Mesothelial cell of epicardium (in vitro differentiated cells): ENCODE results near the gene ARF1. TPM values are rescaled to one million over a fixed set of nuclear protein-coding genes. Genes with fewer than 3 reads are reported as not detected.
A peak's percentile ranks its signal among the peaks of the same experiment; 100 is the strongest.
"Not testable (repeated sequence)": the region's sequence is repeated elsewhere in the genome, so short reads cannot be mapped to it uniquely, and the experiment has no call there.

Experiments
- DNase-seq, 2 experiments: peaks; one replicate each; pipeline ENCODE4 v3.0.0; 2021; ENCODE audit warnings: low spot score in 2 of 2; ENCODE audit not compliant: unreplicated experiment in 2 of 2
- H3K27ac Mint-ChIP-seq: 2 replicates; pipeline ENCODE4 v1.8.0; 2021; ENCODE audit warnings: mixed read lengths
- H3K27me3 Mint-ChIP-seq: 2 replicates; pipeline ENCODE4 v1.8.0; 2021; ENCODE audit warnings: low read depth, mixed read lengths
- H3K36me3 Mint-ChIP-seq: 2 replicates; pipeline ENCODE4 v1.8.0; 2021; ENCODE audit warnings: mixed read lengths
- H3K4me1 Mint-ChIP-seq: 2 replicates; pipeline ENCODE4 v1.8.0; 2021; ENCODE audit warnings: mixed read lengths
- H3K4me3 Mint-ChIP-seq: 2 replicates; pipeline ENCODE4 v1.8.0; 2021; ENCODE audit warnings: mild to moderate bottlenecking, moderate library complexity, mixed read lengths
- H3K9me3 Mint-ChIP-seq: 2 replicates; pipeline ENCODE4 v1.8.0; 2021; ENCODE audit warnings: mixed read lengths
- CTCF ChIP-seq: fragments of 200-600 bp; sonication (generic); IDR thresholded peaks from one replicate; pipeline ENCODE4 v1.5.0; 2021; ENCODE audit warnings: antibody characterized with exemption; ENCODE audit not compliant: unreplicated experiment
- total RNA-seq: library from RNA; stranded (reverse); gene quantifications from 3 replicates; pipeline ENCODE4 v1.2.1, GENCODE V29; 2021

The ARF1 gene
- total RNA-seq, 1 donor from 2014 or later = 262 TPM

- Mint-ChIP-seq H3K27ac (peak within 1 kb of the TSS; percentile 99), H3K4me1 (peaks cover 27% of the 10 kb centered on the region), H3K4me3 (peak within 1 kb of the TSS; percentile 91), H3K36me3 (no peaks in the 10 kb centered on the region), H3K9me3 (no peaks in the 10 kb centered on the region), H3K27me3 (no peaks in the 10 kb centered on the region)
- peak; percentile 93 to 100 for DNase-seq
- no peak for TF ChIP-seq CTCF
Measured at GRCh38 chr1:228109073-228109961, 26.8 kb downstream of the ARF1 start, which contains the start of gene MRPL55. TSS of gene MRPL55 (minus strand) at chr1:228109299. CDS start at chr1:228108260, 1,039 bp downstream.

- no peaks in the 10 kb centered on the region for H3K36me3 Mint-ChIP-seq
Measured at GRCh38 chr1:228109962-228110488, 27.5 kb downstream of the ARF1 start.

GRCh38 chr1:228110556-228110955 lies 28.0 kb downstream of the ARF1 start:
- H3K36me3 Mint-ChIP-seq = no peaks in the 10 kb centered on the region
- TF ChIP-seq CTCF = no peak
- H3K4me3 Mint-ChIP-seq = peak overlapping the region; percentile 91
- no peaks in the 10 kb centered on the region for H3K27me3 Mint-ChIP-seq
- peak overlapping the region; percentile 99 for H3K27ac Mint-ChIP-seq
- no peak for DNase-seq
- H3K9me3 Mint-ChIP-seq = no peaks in the 10 kb centered on the region
- H3K4me1 Mint-ChIP-seq = peaks cover 24% of the 10 kb centered on the region

More at GRCh38 chr1:228109962-228110488, 27.5 kb downstream of the ARF1 start:
- H3K9me3 Mint-ChIP-seq = no peaks in the 10 kb centered on the region
- H3K27ac Mint-ChIP-seq = peak overlapping the region; percentile 99
- no peak for TF ChIP-seq CTCF
- no peaks in the 10 kb centered on the region for H3K27me3 Mint-ChIP-seq
- peak in 1 of 2 experiments; percentile 55 for DNase-seq
- H3K4me3 Mint-ChIP-seq = peak overlapping the region; percentile 91
- H3K4me1 Mint-ChIP-seq = peaks cover 24% of the 10 kb centered on the region

GRCh38 chr1:228111315-228111714 lies 28.8 kb downstream of the ARF1 start:
- not testable (repeated sequence) for DNase-seq, H3K36me3 Mint-ChIP-seq, H3K27me3 Mint-ChIP-seq, H3K9me3 Mint-ChIP-seq, H3K4me3 Mint-ChIP-seq
- H3K27ac Mint-ChIP-seq = peak overlapping the region; percentile 99
- H3K4me1 Mint-ChIP-seq = peaks cover 24% of the 10 kb centered on the region

- Mint-ChIP-seq H3K36me3 (peaks cover 2% of the 10 kb centered on the region), H3K4me3 (no peak overlapping the region), H3K9me3 (no peaks in the 10 kb centered on the region), H3K27ac (no peak overlapping the region), H3K27me3 (no peaks in the 10 kb centered on the region), H3K4me1 (peaks cover 24% of the 10 kb centered on the region)
- no peak for DNase-seq
- no peak for TF ChIP-seq CTCF
Measured at GRCh38 chr1:228112167-228112566, 29.7 kb downstream of the ARF1 start.

GRCh38 chr1:228112617-228113016 lies 30.1 kb downstream of the ARF1 start:
- no peaks in the 10 kb centered on the region for H3K27me3 Mint-ChIP-seq
- H3K27ac Mint-ChIP-seq = no peak overlapping the region
- H3K9me3 Mint-ChIP-seq = peaks cover 2% of the 10 kb centered on the region
- peaks cover 24% of the 10 kb centered on the region for H3K4me1 Mint-ChIP-seq
- no peak for TF ChIP-seq CTCF
- no peak for DNase-seq
- H3K36me3 Mint-ChIP-seq = peaks cover 4% of the 10 kb centered on the region
- no peak overlapping the region for H3K4me3 Mint-ChIP-seq
